SIG-M5 (cell line): ENCODE results near the gene PRKCG.
"Not testable (repeated sequence)": the region's sequence is repeated elsewhere in the genome, so short reads cannot be mapped to it uniquely, and the experiment has no call there.

Source experiments
- DNase-seq: peaks from one replicate; lab custom pipeline; 2025; lab: John Stamatoyannopoulos, UW

The PRKCG gene

DNA sequence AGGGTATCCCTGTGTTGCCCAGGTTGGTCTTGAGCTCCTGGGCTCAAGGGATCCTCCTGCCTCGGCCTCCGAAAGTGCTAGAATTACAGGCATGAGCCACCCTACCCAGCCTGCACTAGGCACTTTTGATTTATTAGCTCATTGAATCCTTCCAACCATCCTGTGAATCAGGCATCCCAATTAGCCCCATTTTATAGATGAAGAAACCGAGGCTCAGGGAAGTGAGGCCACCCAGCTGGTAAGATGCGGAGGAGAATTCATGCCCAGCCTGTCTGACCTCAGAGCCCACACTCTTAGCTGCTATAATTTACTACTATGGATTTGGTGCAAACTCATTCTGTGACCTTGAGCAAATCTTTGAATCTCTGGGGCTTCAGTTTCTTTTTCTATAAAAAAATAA lies 62.9 kb downstream of the PRKCG start:
- DNase-seq = no peak

DNA sequence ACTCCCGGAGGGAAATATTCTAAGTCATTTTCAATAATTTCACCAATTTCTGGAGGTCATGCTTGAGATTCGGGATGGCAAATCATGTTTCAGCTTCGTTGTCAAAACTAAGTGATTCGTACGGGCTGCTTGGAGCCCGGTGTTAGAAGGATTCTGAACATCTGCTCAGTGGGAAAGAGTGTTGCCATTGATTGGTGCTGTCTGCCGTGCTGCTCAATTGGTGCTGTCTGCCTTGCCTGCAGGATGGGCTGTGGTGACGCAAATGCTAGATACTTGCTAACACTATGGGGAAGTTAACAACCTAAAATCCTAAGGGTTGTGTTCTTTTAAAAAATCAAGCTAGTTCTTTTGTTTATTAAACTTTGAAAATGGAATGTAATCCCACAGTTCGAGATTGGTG lies 63.4 kb downstream of the PRKCG start:
- no peak for DNase-seq

DNA sequence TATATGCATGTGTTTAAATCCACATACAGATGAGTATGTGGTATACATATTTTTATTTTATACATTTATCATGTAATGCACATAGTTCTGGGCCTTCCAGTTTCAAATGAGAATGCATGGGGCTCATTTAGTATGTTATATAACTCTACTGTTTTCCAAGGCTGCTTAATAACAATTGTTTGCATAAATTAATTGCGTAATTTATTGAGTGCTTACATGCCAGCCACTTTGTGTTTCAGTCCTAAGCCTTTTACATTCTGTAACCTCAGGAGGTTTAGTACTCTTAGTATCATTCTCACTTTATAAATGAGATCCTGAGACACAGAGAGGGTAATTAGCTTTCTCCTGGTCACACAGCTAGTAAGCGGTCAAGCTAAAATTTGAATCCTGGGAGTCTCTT lies 64.0 kb downstream of the PRKCG start:
- DNase-seq = no peak

DNA sequence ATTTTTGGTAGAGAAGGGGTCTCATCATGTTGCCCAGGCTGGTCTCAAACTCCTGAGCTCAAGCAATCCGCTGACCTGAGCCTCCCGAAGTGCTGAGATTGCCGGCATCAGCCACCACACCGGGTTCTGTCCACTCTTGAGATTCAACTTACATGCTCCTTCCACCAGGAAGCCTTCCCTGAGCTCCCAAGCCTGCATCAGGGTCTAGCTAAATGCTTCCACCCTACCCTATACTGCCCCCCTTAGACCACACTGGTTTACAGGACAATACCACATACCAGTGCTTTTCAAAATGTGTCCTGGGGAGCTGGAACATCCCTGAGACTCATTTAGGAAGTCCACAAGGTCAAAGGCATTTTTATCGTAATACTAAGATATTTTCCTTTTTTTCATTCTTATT lies 65.6 kb downstream of the PRKCG start:
- DNase-seq = no peak

DNA sequence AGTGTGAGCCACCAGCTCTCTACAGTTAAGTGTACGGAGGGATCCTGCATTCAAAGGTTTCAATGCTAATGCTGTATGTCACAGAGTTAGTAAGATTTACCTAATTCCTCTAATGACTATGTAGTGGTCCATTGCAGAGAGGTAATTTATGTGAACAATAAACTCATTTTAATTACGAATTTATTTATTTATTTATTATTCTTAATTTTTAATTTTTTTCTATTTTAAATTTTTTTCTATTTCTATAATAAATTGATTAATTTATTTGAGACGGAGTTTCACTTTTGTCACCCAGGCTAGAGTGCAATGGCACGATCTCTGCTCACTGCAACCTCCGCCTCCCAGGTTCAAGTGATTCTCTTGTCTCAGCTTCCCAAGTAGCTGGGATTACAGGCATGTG lies 66.6 kb downstream of the PRKCG start:
- DNase-seq = not testable (repeated sequence)

DNA sequence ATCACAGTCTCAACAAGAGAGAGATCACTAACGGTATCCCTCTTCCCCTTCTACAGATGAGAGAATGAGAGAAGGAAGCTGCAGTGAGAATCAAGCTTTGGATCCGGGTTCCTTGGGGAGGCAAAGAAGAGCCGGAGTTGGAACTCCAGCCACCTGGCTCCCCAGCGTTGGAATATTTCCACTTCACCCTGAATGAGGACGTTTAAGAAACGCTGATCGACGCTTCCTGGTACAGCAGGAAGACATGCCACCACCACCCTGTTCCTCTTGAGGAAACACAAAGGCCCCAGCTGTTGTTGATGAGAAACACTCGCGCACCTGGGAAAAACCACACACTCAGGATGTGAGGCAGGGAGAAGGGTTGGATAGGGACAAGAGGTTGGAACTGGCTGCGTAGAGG lies 69.4 kb downstream of the PRKCG start:
- no peak for DNase-seq

DNA sequence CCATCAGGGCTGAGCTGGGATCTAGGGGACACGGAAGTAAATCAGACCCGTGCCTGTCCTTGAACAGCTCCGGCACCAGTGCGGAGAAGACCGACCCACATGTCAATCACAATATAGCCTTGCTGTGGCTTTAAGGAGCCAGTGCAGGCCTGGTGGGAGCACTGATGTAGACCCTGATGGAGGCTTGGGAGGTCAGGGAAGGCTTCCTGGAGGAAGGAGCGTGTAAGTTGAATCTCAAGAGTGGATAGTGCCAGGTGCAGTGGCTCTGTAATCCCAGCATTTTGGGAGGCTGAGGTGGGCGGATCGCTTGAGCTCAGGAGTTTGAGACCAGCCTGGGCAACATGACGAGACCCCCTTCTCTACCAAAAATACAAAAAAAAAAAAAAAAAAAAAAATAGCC lies 70.0 kb downstream of the PRKCG start:
- DNase-seq = no peak

DNA sequence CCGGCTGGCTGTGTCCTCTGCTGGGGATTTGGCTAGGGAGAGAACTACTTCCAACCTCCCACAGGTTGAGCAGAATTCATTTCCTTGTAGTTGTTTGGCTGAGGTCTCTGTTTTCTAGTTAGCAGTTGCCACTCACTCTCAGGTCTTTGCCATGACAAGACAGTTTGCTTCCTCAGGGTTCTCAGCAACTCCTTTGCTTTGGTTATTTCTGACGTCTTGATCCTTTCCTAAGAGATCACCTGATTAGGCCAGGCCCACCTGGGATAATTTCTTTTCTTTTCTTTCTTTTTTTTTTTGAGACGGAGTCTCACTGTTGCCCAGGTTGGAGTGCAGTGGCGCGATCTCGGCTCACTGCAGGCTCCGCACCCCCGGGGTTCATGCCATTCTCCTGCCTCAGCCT lies 71.4 kb downstream of the PRKCG start:
- no peak for DNase-seq
